IMR-90 (cell line): Measurements from ENCODE around the gene SLC35C1. TPM values are rescaled to one million over a fixed set of nuclear protein-coding genes. Genes with fewer than 3 reads are reported as not detected.

Experiments
- ATAC-seq: fragments of 200-7000 bp; cut with Tn5 transposase; 2 replicates; pipeline ENCODE4 v1.9.1; 2020; ENCODE audit warnings: low read depth, mild to moderate bottlenecking, moderate library complexity
- BruUV-seq: library from RNA; stranded (reverse); fragments of 400-500 nt; replicated peaks from 2 replicates; lab custom pipeline; 2021; lab: Mats Ljungman, UMichigan
- CTCF ChIA-PET: fragments of 300-600 bp; formaldehyde crosslinking; extraction: SDS; loops from one replicate; lab custom pipeline; 2021; ENCODE audit warnings: antibody characterized with exemption; lab: Yijun Ruan, JAX
- POLR2A ChIA-PET: fragments of 300-600 bp; sonication (Branson Sonifier 250); formaldehyde crosslinking; loops from one replicate; lab custom pipeline; 2022; ENCODE audit warnings: antibody characterized with exemption; ENCODE audit not compliant: unreplicated experiment; lab: Charles Lee
- DNase-seq: peaks from one replicate; pipeline ENCODE4 v3.0.0; 2013
- H2AFZ ChIP-seq: replicated peaks from 2 replicates; pipeline ENCODE3; 2013; ENCODE audit warnings: low read length, mild to moderate bottlenecking; ENCODE audit not compliant: poor library complexity
- H2AK5ac ChIP-seq: 2 replicates; pipeline ENCODE4 v1.6.1; 2013; ENCODE audit warnings: low read depth, low read length, inconsistent platforms
- H2AK9ac ChIP-seq: replicated peaks from 2 replicates; pipeline ENCODE3; 2013; ENCODE audit warnings: mild to moderate bottlenecking, low read depth, low read length, moderate library complexity; ENCODE audit not compliant: poor library complexity
- H2BK120ac ChIP-seq: 2 replicates; pipeline ENCODE4 v1.6.1; 2013; ENCODE audit warnings: low read depth, low read length, inconsistent platforms
- H2BK15ac ChIP-seq: 3 replicates; pipeline ENCODE4 v1.6.1; 2013; ENCODE audit warnings: low read depth, low read length, inconsistent platforms
- H2BK20ac ChIP-seq: 2 replicates; pipeline ENCODE4 v1.6.1; 2013; ENCODE audit warnings: low read depth, mild to moderate bottlenecking, inconsistent platforms, low read length, moderate library complexity
- H2BK5ac ChIP-seq: 2 replicates; pipeline ENCODE4 v1.6.1; 2013; ENCODE audit warnings: mild to moderate bottlenecking, low read depth, low read length, inconsistent platforms; ENCODE audit not compliant: poor library complexity, severe bottlenecking
- H3K14ac ChIP-seq: replicated peaks from 2 replicates; pipeline ENCODE4 v1.6.1; 2013; ENCODE audit warnings: low read depth, low read length, inconsistent platforms
- H3K18ac ChIP-seq: 2 replicates; pipeline ENCODE4 v1.6.1; 2013; ENCODE audit warnings: low read depth, low read length, control low read depth
- H3K23ac ChIP-seq: 2 replicates; pipeline ENCODE4 v1.6.1; 2013; ENCODE audit warnings: low read depth, low read length, inconsistent platforms
- H3K27ac ChIP-seq: 2 replicates; pipeline ENCODE4 v1.5.1; 2013; ENCODE audit warnings: mild to moderate bottlenecking, control low read depth, low read length; ENCODE audit not compliant: insufficient read depth
- H3K27me3 ChIP-seq: 2 replicates; pipeline ENCODE4 v1.6.1; 2013; ENCODE audit warnings: low read length; ENCODE audit not compliant: control insufficient read depth, insufficient read depth
- H3K36me3 ChIP-seq: 2 replicates; pipeline ENCODE4 v1.6.1; 2013; ENCODE audit warnings: low read length, mixed read lengths; ENCODE audit not compliant: control insufficient read depth, insufficient read depth
- H3K4ac ChIP-seq: 2 replicates; pipeline ENCODE4 v1.6.1; 2013; ENCODE audit warnings: low read depth, low read length, inconsistent platforms
- H3K4me1 ChIP-seq: 2 replicates; pipeline ENCODE4 v1.6.1; 2013; ENCODE audit warnings: low read length, mixed read lengths; ENCODE audit not compliant: control insufficient read depth, insufficient read depth
- H3K4me2 ChIP-seq: 2 replicates; pipeline ENCODE4 v1.6.1; 2013; ENCODE audit warnings: low read depth, mild to moderate bottlenecking, control low read depth, low read length, moderate library complexity
- H3K4me3 ChIP-seq: 2 replicates; pipeline ENCODE4 v1.5.1; 2013; ENCODE audit warnings: low read depth, mild to moderate bottlenecking, control low read depth, low read length, moderate library complexity; ENCODE audit not compliant: insufficient read depth
- H3K56ac ChIP-seq: 2 replicates; pipeline ENCODE4 v1.6.1; 2013; ENCODE audit warnings: low read length, inconsistent platforms; ENCODE audit not compliant: insufficient read depth; ENCODE audit errors: extremely low read depth
- H3K79me1 ChIP-seq, 2 experiments: 2 replicates each; pipeline ENCODE4 v1.6.1; 2013; ENCODE audit warnings: low read length in 2 of 2, inconsistent platforms in 1 of 2, low read depth in 1 of 2
- H3K9ac ChIP-seq: 2 replicates; pipeline ENCODE4 v1.6.1; 2013; ENCODE audit warnings: low read depth, low read length, control low read depth
- H3K9me1 ChIP-seq: 2 replicates; pipeline ENCODE4 v1.6.1; 2013; ENCODE audit warnings: low read length, inconsistent platforms; ENCODE audit not compliant: insufficient read depth
- H3K9me3 ChIP-seq: 2 replicates; pipeline ENCODE4 v1.6.1; 2013; ENCODE audit warnings: low read length; ENCODE audit not compliant: control insufficient read depth, insufficient read depth
- H4K20me1 ChIP-seq: 2 replicates; pipeline ENCODE4 v1.6.1; 2013; ENCODE audit warnings: low read length, inconsistent platforms; ENCODE audit not compliant: insufficient read depth
- H4K5ac ChIP-seq: 2 replicates; pipeline ENCODE4 v1.6.1; 2013; ENCODE audit warnings: mild to moderate bottlenecking, low read depth, low read length, control low read depth
- H4K8ac ChIP-seq, 2 experiments: 2 replicates each; pipeline ENCODE4 v1.6.1; 2013; ENCODE audit warnings: low read depth in 2 of 2, low read length in 2 of 2, control low read depth in 1 of 2, inconsistent platforms in 1 of 2
- H4K91ac ChIP-seq: 2 replicates; pipeline ENCODE4 v1.6.1; 2013; ENCODE audit warnings: low read depth, low read length, inconsistent platforms; ENCODE audit not compliant: insufficient read depth
- CEBPB ChIP-seq: IDR thresholded peaks from 2 replicates; pipeline ENCODE4 v1.6.1; 2012; ENCODE audit warnings: low read depth, low read length, improper control_type of control experiment
- WGBS, 2 experiments: methylation state at CpG; one replicate each; pipeline versions ENCODE4 v1.1.5 to v1.1.7; 2013; ENCODE audit warnings: missing lambda C conversion rate in 2 of 2; ENCODE audit not compliant: insufficient read length in 1 of 2; ENCODE audit errors: extremely low coverage in 2 of 2; 5-methylcytosine and 5-hydroxymethylcytosine counted together
- dilution Hi-C: fragments of 300-500 bp; cut with HindIII; formaldehyde crosslinking; loops from one replicate; pipeline ENCODE4 v1.14.3; 2018; ENCODE audit warnings: low sequenced_read_pairs; ENCODE audit not compliant: unreplicated experiment
- in situ Hi-C: fragments of 300-500 bp; cut with MboI; formaldehyde crosslinking; loops from 3 replicates; pipeline ENCODE4 v1.14.3; 2019; ENCODE audit warnings: low sequenced_read_pairs, inconsistent platforms, mixed read lengths
- intact Hi-C: fragments of 100-400 bp; cut with micrococcal nuclease; formaldehyde crosslinking; loops from 2 replicates; pipeline ENCODE4 v1.10.0; 2022
- polyA plus RNA-seq, 3 experiments: library from polyadenylated mRNA; depleted of rRNA; stranded (reverse); fragments of >200 nt; gene quantifications; 2 replicates each; pipeline ENCODE4 v1.2.3, GENCODE V29; 2012; ENCODE audit warnings: low replicate concordance in 1 of 3
- total RNA-seq: library from RNA; depleted of rRNA; stranded (reverse); fragments of >200 nt; gene quantifications from 2 replicates; pipeline ENCODE4 v1.2.3, GENCODE V29; 2012
- TF ChIP-seq, protein P1 (sequence below): fragments of 150-350 bp; IDR thresholded peaks from 2 replicates; pipeline ENCODE4 v1.6.1; 2017; ENCODE audit warnings: mild to moderate bottlenecking, antibody characterized with exemption, low read length, low read depth

Gene SLC35C1
- total and polyA plus RNA-seq, 2 of the 4 experiments (the other 2 are of a cell fraction): 4.3 to 27.1 TPM

DNA sequence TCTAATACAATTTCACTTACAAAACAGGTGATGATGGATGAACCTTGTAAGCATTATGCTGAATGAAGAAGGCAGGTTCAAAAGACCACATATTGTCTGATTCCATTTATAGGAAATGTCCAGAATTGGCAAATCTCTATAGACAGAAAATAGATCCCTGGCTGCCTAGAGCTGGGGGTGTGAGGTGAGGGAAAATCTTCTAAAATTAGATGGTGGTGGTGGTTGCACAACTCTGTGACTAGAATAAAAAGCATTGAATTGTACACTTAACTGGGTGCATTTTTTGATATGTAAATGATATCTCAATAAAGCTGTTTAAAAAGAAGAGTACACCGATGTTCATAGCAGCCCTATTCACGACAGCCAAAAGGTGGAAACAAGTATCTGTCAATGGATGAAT is 25.6 kb downstream of the SLC35C1 start:
- dilution Hi-C loops (no loop called here), intact Hi-C loops (no loop called here), in situ Hi-C loops (no loop called here)
- Histone ChIP-seq H4K5ac (no peak overlapping the region), H2BK20ac (no peak overlapping the region), H3K23ac (no peak overlapping the region), H3K27me3 (peaks cover 45% of the 10 kb centered on the region), H2AK5ac (no peak overlapping the region), H3K36me3 (no peaks in the 10 kb centered on the region), H3K9me1 (no peaks in the 10 kb centered on the region), H2AFZ (no peak overlapping the region), H3K4me3 (no peak overlapping the region), H3K27ac (no peak overlapping the region), H3K14ac (no peak overlapping the region), H2BK15ac (no peak overlapping the region), H4K8ac (no peak overlapping the region), H3K79me1 (no peaks in the 10 kb centered on the region), H3K4me1 (no peaks in the 10 kb centered on the region), H3K9ac (no peak overlapping the region), H3K18ac (no peak overlapping the region), H4K20me1 (no peaks in the 10 kb centered on the region), H3K4me2 (no peak overlapping the region), H2BK5ac (no peak overlapping the region), H3K56ac (no peak overlapping the region), H2AK9ac (no peak overlapping the region), H3K4ac (no peak overlapping the region), H2BK120ac (no peak overlapping the region), H4K91ac (no peak overlapping the region), H3K9me3 (peaks cover 5% of the 10 kb centered on the region)
- CTCF ChIA-PET: interaction anchor here (1.1 kb wide), 1 partner anchor 33 kb away, joined by 4 read pairs; no protein-coding TSS in a partner anchor
- no TSS peak for BruUV-seq
- ATAC-seq: no peak
- DNase-seq: no peak
- POLR2A ChIA-PET: no interaction called here
- TF ChIP-seq, protein P1, sequence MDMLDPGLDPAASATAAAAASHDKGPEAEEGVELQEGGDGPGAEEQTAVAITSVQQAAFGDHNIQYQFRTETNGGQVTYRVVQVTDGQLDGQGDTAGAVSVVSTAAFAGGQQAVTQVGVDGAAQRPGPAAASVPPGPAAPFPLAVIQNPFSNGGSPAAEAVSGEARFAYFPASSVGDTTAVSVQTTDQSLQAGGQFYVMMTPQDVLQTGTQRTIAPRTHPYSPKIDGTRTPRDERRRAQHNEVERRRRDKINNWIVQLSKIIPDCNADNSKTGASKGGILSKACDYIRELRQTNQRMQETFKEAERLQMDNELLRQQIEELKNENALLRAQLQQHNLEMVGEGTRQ: no peak
- TF ChIP-seq CEBPB: 0 out of 2 replicates have a peak, but pooled peaks have one; percentile 28
- no CpG with 5 or more reads among the region's 2 CpGs for WGBS, 2 experiments
